K562 (cell line): ENCODE measurements around the gene CLCNKB. TPM values are rescaled to one million over a fixed set of nuclear protein-coding genes. Genes with fewer than 3 reads are reported as not detected.

Experiments used
- ARNT ChIP-seq, 2 experiments: fragments of 450-650 bp; IDR thresholded peaks; 2 replicates each; pipeline ENCODE4 v1.6.1; 2016; ENCODE audit warnings: mild to moderate bottlenecking in 1 of 2
- BHLHE40 ChIP-seq: IDR thresholded peaks from 2 replicates; pipeline ENCODE4 v1.6.1; 2011; ENCODE audit warnings: low read length, improper control_type of control experiment
- CC2D1A ChIP-seq: fragments of 450-650 bp; IDR thresholded peaks from 2 replicates; pipeline ENCODE4 v1.6.1; 2017; ENCODE audit warnings: mild to moderate bottlenecking
- CTCF ChIP-seq, 3 experiments: IDR thresholded peaks in 2 of 3; conservative IDR thresholded peaks in 1 of 3; 2 replicates each; pipeline ENCODE4 v1.5.1; 2011 to 2012; ENCODE audit warnings: low read length in 3 of 3, mild to moderate bottlenecking in 3 of 3, control low read depth in 2 of 3, improper control_type of control experiment in 1 of 3, inconsistent platforms in 1 of 3, low read depth in 1 of 3, mixed read lengths in 1 of 3, moderate library complexity in 1 of 3; ENCODE audit not compliant: insufficient read depth in 2 of 3
- DEAF1 ChIP-seq: fragments of 450-650 bp; formaldehyde crosslinking; IDR thresholded peaks from 2 replicates; pipeline ENCODE4 v1.4.0; 2020; ENCODE audit warnings: mild to moderate bottlenecking, moderate library complexity
- HDGF ChIP-seq: fragments of 450-650 bp; IDR thresholded peaks from 2 replicates; pipeline ENCODE4 v1.6.1; 2016
- MAX ChIP-seq: sonication (generic); formaldehyde crosslinking; IDR thresholded peaks from 2 replicates; pipeline ENCODE4 v1.9.0; 2022; ENCODE audit warnings: mild to moderate bottlenecking, missing genetic modification reagents
- MXD1 ChIP-seq: fragments of 250-450 bp; sonication (Bioruptor Pico); IDR thresholded peaks from 2 replicates; pipeline ENCODE4 v1.8.0; 2021; ENCODE audit warnings: borderline replicate concordance, mild to moderate bottlenecking, moderate library complexity; ENCODE audit not compliant: poor library complexity, severe bottlenecking
- NEUROD1 ChIP-seq: fragments of 150-350 bp; IDR thresholded peaks from 2 replicates; pipeline ENCODE4 v1.6.1; 2014; ENCODE audit warnings: borderline replicate concordance, low read length, low read depth; ENCODE audit not compliant: partially characterized antibody
- PHB ChIP-seq: fragments of 250-450 bp; sonication (Bioruptor Pico); IDR thresholded peaks from 2 replicates; pipeline ENCODE4 v1.5.0; 2021
- PHF20 ChIP-seq: fragments of 450-650 bp; IDR thresholded peaks from 2 replicates; pipeline ENCODE4 v1.6.1; 2018; ENCODE audit not compliant: partially characterized antibody
- PURB ChIP-seq: sonication (generic); formaldehyde crosslinking; IDR thresholded peaks from 2 replicates; pipeline ENCODE4 v1.9.0; 2021; ENCODE audit warnings: low read depth, mild to moderate bottlenecking, missing genetic modification reagents
- RB1 ChIP-seq: fragments of 450-650 bp; IDR thresholded peaks from 2 replicates; pipeline ENCODE4 v1.6.1; 2017; ENCODE audit warnings: low read depth, mild to moderate bottlenecking
- STAT6 ChIP-seq: sonication (generic); formaldehyde crosslinking; IDR thresholded peaks from 2 replicates; pipeline ENCODE4 v1.8.1; 2023; ENCODE audit warnings: mild to moderate bottlenecking, missing genetic modification reagents
- TEAD1 ChIP-seq, 2 experiments: fragments of 450-650 bp in 1 of 2; sonication (generic) in 1 of 2; formaldehyde crosslinking; IDR thresholded peaks; 2 replicates each; pipeline versions ENCODE4 v1.4.0 to v1.8.0; 2020 to 2022; ENCODE audit warnings: mild to moderate bottlenecking in 2 of 2, missing genetic modification reagents in 1 of 2
- ZFP36 ChIP-seq: fragments of 150-350 bp; IDR thresholded peaks from 2 replicates; pipeline ENCODE4 v1.6.1; 2018; ENCODE audit warnings: low read length, low read depth; ENCODE audit not compliant: partially characterized antibody
- ZNF146 ChIP-seq: IDR thresholded peaks from one replicate; pipeline ENCODE4 v1.6.1; 2018; ENCODE audit warnings: missing compliant biosample characterization; ENCODE audit not compliant: unreplicated experiment
- ZNF639 ChIP-seq, 2 experiments: fragments of 200-800 bp in 1 of 2; sonication (Bioruptor generic) in 1 of 2; sonication (generic) in 1 of 2; formaldehyde crosslinking in 1 of 2; IDR thresholded peaks in 1 of 2; conservative IDR thresholded peaks in 1 of 2; 2 replicates each; pipeline versions ENCODE4 v1.5.0 to v1.6.1; 2016 to 2020; ENCODE audit warnings: missing compliant biosample characterization in 1 of 2, missing genetic modification characterization in 1 of 2, missing genetic modification reagents in 1 of 2
- polyA plus RNA-seq, 8 experiments: library from polyadenylated mRNA; depleted of rRNA in 4 of 8; stranded (reverse) in 5 of 8; unstranded in 3 of 8; fragments of >200 nt; fragmentation: Nextera tagmentation in 2 of 8; fragmentation: Illumina TruSeq in 1 of 8; extraction: Ambion mirVana in 2 of 8; extraction: Trizol in 1 of 8; gene quantifications; 2 replicates each; pipeline versions ENCODE4 v1.2.1 to v1.2.3, GENCODE V29; 2011 to 2014; ENCODE audit warnings: inconsistent platforms in 1 of 8, missing spikeins in 1 of 8
- total RNA-seq, 7 experiments: library from RNA; depleted of rRNA in 6 of 7; stranded (reverse); fragments of >200 nt in 6 of 7; fragmentation: Illumina TruSeq in 2 of 7; extraction: Trizol in 2 of 7; gene quantifications; 2 replicates each; pipeline versions ENCODE4 v1.2.1 to v1.2.3, GENCODE V29; 2011 to 2021; ENCODE audit warnings: low replicate concordance in 1 of 7

CLCNKB gene
- total and polyA plus RNA-seq, 9 of the 15 experiments (the other 6 are each of a cell fraction or from before 2014, with no cell fraction given), result 0.08 to 1.7 (median 0.64) TPM

- no peak for TF ChIP-seq PHF20
- no peak for TF ChIP-seq PHB
- TF ChIP-seq CTCF (IDR thresholded peaks at IDR 0.05 in 2 of 3, conservative IDR thresholded peaks at IDR 0.05 in 1 of 3; ENCODE audit: insufficient read depth in 2 of 3, low read depth in 1 of 3, low read length in 3 of 3), result peak; percentile 94 to 97 (median 97)
- TF ChIP-seq PURB (CRISPR knock-in tag), result no peak
- 0 out of 4 replicates have a peak, but pooled peaks of 1 of the 2 experiments have one; percentile 62 for TF ChIP-seq TEAD1 (CRISPR knock-in tag; IDR thresholded peaks at IDR 0.05)
- TF ChIP-seq MXD1 (CRISPR knock-in tag), result no peak
- TF ChIP-seq ZNF146 (CRISPR knock-in tag), result peak; percentile 20
- peak; percentile 89 for TF ChIP-seq CC2D1A
- peak; percentile 70; the same call in 1 of the 2 replicates for TF ChIP-seq RB1
- TF ChIP-seq HDGF, result peak; percentile 78; the same call in 1 of the 2 replicates
- no peak for TF ChIP-seq ZNF639 (CRISPR knock-in tag; conservative IDR thresholded peaks at IDR 0.05 in 1 of 2, IDR thresholded peaks at IDR 0.05 in 1 of 2)
- TF ChIP-seq ARNT (IDR thresholded peaks at IDR 0.05), result no peak
- peak; percentile 17; the same call in 1 of the 2 replicates for TF ChIP-seq MAX (CRISPR knock-in tag)
- TF ChIP-seq STAT6 (CRISPR knock-in tag), result 0 out of 2 replicates have a peak, but pooled peaks have one; percentile 58
- TF ChIP-seq DEAF1 (CRISPR knock-in tag), result peak; percentile 93
- TF ChIP-seq NEUROD1, result peak; percentile 33
- TF ChIP-seq BHLHE40, result peak; percentile 39; the same call in 1 of the 2 replicates
- peak; percentile 10 for TF ChIP-seq ZFP36
Measured at GRCh38 chr1:16078925-16079656, 35.5 kb downstream of the CLCNKB start (continued).
